Measurements from ENCODE around the gene TIMM22. TPM values are rescaled to one million over a fixed set of nuclear protein-coding genes. Genes with fewer than 3 reads are reported as not detected.

Gene TIMM22
- polyA plus RNA-seq, 2 of the 4 experiments (the other 2 are of a cell fraction): 15.8 to 21.3 TPM

GRCh38 chr17:1008008-1008761 lies 11.3 kb downstream of the TIMM22 start (continued):
- no peak for TF ChIP-seq RAD21 (conservative IDR thresholded peaks at IDR 0.05 in 1 of 2, IDR thresholded peaks at IDR 0.05 in 1 of 2)
- TF ChIP-seq EHF (CRISPR knock-in tag; IDR thresholded peaks at IDR 0.05): no peak

GRCh38 chr17:1009229-1010085 lies 12.5 kb downstream of the TIMM22 start:
- Histone ChIP-seq H3K27ac (no peak overlapping the region), H3K4me1 (no peaks in the 10 kb centered on the region), H3K4me3 (no peak overlapping the region), H3K9me3 (no peaks in the 10 kb centered on the region), H3K4me2 (no peak overlapping the region)
- POLR2A ChIA-PET: no interaction called here
- 78% methylated on average over 15 of the region's 19 CpGs for WGBS (ENCODE audit: missing lambda C conversion rate)
- DNase-seq (ENCODE audit: low read depth in 1 of 2, low spot score in 1 of 2) (no peak), ATAC-seq (no peak), FAIRE-seq (no peak)
- TF ChIP-seq FOXS1 (CRISPR knock-in tag; IDR thresholded peaks at IDR 0.05) (no peak), TP53 (CRISPR knock-in tag; IDR thresholded peaks at IDR 0.05) (no peak), ESRRA (IDR thresholded peaks at IDR 0.05; ENCODE audit: borderline replicate concordance, low read length) (no peak), SREBF2 (IDR thresholded peaks at IDR 0.05) (no peak), RCOR1 (IDR thresholded peaks at IDR 0.05; ENCODE audit: low read depth, low read length) (no peak), MAFK (IDR thresholded peaks at IDR 0.05; ENCODE audit: partially characterized antibody) (no peak), CTCF (IDR thresholded peaks at IDR 0.05) (no peak), ZNF302 (CRISPR knock-in tag; IDR thresholded peaks at IDR 0.05) (no peak), MAZ (IDR thresholded peaks at IDR 0.05; ENCODE audit: borderline replicate concordance, low read depth, low read length) (no peak), KDM5A (IDR thresholded peaks at IDR 0.05) (no peak), JUNB (IDR thresholded peaks at IDR 0.05) (no peak), ELK1 (IDR thresholded peaks at IDR 0.05; ENCODE audit: low read depth, low read length) (no peak), CHD2 (IDR thresholded peaks at IDR 0.05; ENCODE audit: low read length, partially characterized antibody) (no peak), CBX8 (IDR thresholded peaks at IDR 0.05) (no peak), HDAC2 (IDR thresholded peaks at IDR 0.05) (no peak), NPAS2 (CRISPR knock-in tag; IDR thresholded peaks at IDR 0.05; ENCODE audit: borderline replicate concordance) (no peak), KDM1A (IDR thresholded peaks at IDR 0.05; ENCODE audit: low read depth) (no peak)
- TF ChIP-seq, protein P1, sequence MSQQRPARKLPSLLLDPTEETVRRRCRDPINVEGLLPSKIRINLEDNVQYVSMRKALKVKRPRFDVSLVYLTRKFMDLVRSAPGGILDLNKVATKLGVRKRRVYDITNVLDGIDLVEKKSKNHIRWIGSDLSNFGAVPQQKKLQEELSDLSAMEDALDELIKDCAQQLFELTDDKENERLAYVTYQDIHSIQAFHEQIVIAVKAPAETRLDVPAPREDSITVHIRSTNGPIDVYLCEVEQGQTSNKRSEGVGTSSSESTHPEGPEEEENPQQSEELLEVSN (IDR thresholded peaks at IDR 0.05; ENCODE audit: borderline replicate concordance, low read depth): no peak
- TF ChIP-seq, protein P2, sequence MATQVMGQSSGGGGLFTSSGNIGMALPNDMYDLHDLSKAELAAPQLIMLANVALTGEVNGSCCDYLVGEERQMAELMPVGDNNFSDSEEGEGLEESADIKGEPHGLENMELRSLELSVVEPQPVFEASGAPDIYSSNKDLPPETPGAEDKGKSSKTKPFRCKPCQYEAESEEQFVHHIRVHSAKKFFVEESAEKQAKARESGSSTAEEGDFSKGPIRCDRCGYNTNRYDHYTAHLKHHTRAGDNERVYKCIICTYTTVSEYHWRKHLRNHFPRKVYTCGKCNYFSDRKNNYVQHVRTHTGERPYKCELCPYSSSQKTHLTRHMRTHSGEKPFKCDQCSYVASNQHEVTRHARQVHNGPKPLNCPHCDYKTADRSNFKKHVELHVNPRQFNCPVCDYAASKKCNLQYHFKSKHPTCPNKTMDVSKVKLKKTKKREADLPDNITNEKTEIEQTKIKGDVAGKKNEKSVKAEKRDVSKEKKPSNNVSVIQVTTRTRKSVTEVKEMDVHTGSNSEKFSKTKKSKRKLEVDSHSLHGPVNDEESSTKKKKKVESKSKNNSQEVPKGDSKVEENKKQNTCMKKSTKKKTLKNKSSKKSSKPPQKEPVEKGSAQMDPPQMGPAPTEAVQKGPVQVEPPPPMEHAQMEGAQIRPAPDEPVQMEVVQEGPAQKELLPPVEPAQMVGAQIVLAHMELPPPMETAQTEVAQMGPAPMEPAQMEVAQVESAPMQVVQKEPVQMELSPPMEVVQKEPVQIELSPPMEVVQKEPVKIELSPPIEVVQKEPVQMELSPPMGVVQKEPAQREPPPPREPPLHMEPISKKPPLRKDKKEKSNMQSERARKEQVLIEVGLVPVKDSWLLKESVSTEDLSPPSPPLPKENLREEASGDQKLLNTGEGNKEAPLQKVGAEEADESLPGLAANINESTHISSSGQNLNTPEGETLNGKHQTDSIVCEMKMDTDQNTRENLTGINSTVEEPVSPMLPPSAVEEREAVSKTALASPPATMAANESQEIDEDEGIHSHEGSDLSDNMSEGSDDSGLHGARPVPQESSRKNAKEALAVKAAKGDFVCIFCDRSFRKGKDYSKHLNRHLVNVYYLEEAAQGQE (IDR thresholded peaks at IDR 0.05): no peak
- CTCF ChIA-PET: interaction anchor here (0.6 to 4.1 kb wide), 3 partner anchors 10 to 570 kb away, joined by 3 to 23 read pairs (median 16); no protein-coding TSS in a partner anchor
